Measurements from ENCODE around the gene CSK. TPM values are rescaled to one million over a fixed set of nuclear protein-coding genes. Genes with fewer than 3 reads are reported as not detected.
"Not testable (repeated sequence)": the region's sequence is repeated elsewhere in the genome, so short reads cannot be mapped to it uniquely, and the experiment has no call there.

The CSK gene
- total RNA-seq = 100 to 1,000 TPM; 315 to 348 TPM

DNA sequence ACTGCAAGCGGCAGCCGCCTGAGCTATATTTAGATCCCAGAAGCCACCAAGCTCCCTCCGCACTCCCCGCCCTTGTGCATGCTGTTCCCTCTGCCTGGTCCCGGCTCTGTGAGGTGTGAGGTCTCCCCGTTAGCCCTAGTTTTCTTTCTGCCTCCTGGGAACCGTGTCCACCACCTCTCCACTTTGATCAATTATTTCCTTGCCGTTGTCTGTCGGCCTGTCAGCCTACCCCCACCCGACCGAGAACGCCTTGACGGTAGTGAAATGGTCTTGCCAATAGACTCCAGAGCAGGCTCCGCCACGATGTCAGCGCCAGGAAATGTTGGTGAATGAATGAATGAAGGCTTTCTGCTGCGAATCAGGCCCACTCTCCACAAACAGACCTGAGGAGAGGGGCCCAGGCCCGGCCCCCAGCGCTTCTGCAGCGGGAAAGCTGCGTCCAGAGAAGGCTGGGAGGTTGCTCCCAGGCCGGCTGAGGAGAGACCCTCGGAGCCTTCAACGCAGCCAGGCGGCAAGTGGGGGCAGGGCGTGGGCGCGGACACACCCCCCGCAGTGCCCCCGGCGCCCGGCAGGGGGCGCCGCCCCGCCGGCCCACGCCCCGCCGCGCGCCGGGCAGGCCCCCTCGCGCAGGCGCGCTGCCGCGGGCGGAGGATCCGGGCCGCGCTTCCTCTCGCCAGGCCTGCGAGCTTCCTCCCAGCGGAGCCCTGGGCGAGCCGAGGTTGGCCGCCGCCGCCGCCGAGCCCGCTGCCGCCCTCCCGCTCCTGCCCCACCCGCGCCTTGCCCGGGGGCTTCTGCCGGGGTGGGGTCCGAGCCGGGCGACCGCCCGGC is at the start of gene CSK:
Gene CSK, plus strand, starts transcription at position 650 of the 828 bp plus-strand sequence. CDS start 16,218 bp downstream, outside the sequence.
- Mint-ChIP-seq H3K27me3 (no peaks in the 10 kb centered on the region), H3K4me1 (peaks cover 63% of the 10 kb centered on the region), H3K9me3 (no peaks in the 10 kb centered on the region), H3K36me3 (ENCODE audit: low read depth) (peaks cover 45% of the 10 kb centered on the region), H3K27ac (peak within 1 kb of the TSS; percentile 98), H3K4me3 (peak within 1 kb of the TSS; percentile 88)
- DNase-seq = peak; percentile 74
- POLR2A ChIA-PET = interaction anchor here (0.6 to 1.7 kb wide), 2 partner anchors 11 to 193 kb away, joined by 5 read pairs; no protein-coding TSS in a partner anchor
- CTCF ChIA-PET = interaction anchor here (0.6 to 27.9 kb wide), 12 partner anchors 12 to 169 kb away, joined by 3 to 930 read pairs (median 4); partner anchors contain the start of genes CPLX3, FAM219B, LMAN1L and ULK3

DNA sequence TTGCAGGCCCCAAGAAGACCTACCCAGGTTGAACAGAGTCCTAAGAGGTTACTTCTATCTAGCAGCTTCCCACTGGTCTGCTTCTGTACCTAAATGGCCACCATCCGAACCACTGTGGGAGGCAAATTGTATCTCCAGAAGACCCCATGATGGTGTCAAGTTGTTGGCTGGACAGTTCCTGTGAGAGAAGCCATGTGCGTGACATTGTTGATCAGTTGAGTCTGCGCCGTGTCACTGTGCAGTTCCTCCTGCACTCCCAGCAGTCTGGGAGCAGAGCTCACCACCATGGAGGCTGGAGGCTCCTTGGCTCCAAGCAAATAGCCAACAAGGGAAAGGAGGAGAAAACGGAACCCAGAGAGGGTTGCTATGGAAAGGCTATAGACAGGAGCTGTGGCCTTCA is 49.0 kb upstream of the CSK start:
- Mint-ChIP-seq H3K4me3 (no peak overlapping the region), H3K27ac (no peak overlapping the region), H3K9me3 (peaks cover 7% of the 10 kb centered on the region), H3K27me3 (peaks cover 14% of the 10 kb centered on the region), H3K4me1 (peaks cover 3% of the 10 kb centered on the region), H3K36me3 (ENCODE audit: low read depth) (no peaks in the 10 kb centered on the region)
- CTCF ChIA-PET = interaction anchor here (0.7 kb wide), 1 partner anchor 9 kb away, joined by 4 read pairs; no protein-coding TSS in a partner anchor
- POLR2A ChIA-PET = no interaction called here
- no peak for DNase-seq

DNA sequence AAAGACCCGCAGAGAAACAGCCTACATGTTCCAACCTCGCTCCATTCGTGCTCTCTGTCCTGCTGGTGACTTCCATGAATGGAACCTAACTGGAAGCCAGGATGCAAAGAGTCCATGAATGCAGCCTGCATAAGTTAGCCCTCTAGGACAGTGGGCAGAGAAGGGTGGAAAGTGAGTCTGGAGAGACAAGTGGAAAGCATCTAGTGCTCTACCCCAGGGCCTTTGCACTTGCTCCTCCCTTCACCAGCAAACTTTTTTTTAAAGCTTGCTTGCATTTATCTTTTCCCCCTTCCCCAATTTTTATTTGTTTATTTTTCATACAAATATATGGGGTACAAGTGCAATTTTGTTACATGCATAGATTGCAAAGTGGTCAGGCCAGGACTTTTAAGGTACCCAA is 48.6 kb upstream of the CSK start:
- Mint-ChIP-seq H3K4me3 (no peak overlapping the region), H3K9me3 (peaks cover 11% of the 10 kb centered on the region), H3K27ac (no peak overlapping the region), H3K36me3 (ENCODE audit: low read depth) (no peaks in the 10 kb centered on the region), H3K27me3 (peaks cover 14% of the 10 kb centered on the region), H3K4me1 (peaks cover 7% of the 10 kb centered on the region)
- ChIA-PET CTCF (no interaction called here), POLR2A (no interaction called here)
- DNase-seq = no peak

DNA sequence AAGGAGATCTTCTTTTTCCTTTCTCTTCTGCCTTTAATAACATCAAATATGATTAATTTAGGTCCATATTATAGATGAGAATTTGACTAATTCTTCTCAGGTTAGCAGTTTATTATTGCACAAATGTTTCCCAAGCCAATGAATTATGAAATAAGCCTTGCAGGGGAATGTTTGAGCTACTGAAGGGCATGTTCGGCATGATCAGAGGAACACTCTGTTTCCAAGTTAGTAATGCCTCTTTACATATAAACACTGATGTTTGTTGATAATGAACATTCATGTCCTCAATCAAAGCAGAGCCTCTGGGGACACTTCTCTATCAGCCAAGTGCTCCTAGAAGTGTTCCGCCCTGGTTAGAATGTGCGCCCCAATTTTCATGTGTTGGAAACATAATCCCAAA is 46.6 kb upstream of the CSK start:
- POLR2A ChIA-PET = no interaction called here
- peaks cover 7% of the 10 kb centered on the region for H3K4me1 Mint-ChIP-seq
- peaks cover 14% of the 10 kb centered on the region for H3K27me3 Mint-ChIP-seq
- H3K27ac Mint-ChIP-seq = no peak overlapping the region
- no peak for DNase-seq
- H3K9me3 Mint-ChIP-seq = peaks cover 11% of the 10 kb centered on the region
- CTCF ChIA-PET = interaction anchor here (1.1 kb wide), 2 partner anchors 36 to 160 kb away, joined by 3 read pairs; no protein-coding TSS in a partner anchor
- no peak overlapping the region for H3K4me3 Mint-ChIP-seq
- no peaks in the 10 kb centered on the region for H3K36me3 Mint-ChIP-seq (ENCODE audit: low read depth)

DNA sequence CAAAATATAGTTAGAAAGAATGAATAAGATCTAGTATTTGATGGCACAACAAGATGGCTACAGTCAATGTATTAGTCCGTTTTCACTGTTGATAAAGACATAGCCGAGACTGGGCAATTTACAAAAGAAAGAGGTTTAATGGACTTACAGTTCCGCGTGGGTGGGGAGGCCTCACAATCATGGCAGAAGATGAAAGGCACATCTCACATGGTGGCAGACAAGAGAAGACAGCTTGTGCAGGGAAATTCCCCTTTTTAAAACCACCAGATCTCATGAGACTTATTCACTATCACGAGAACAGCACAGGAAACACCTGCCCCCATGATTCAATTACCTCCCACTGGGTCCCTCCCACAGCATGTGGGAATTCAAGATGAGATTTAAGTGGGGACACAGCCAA is 43.6 kb upstream of the CSK start:
- H3K4me1 Mint-ChIP-seq; CTCF ChIA-PET; POLR2A ChIA-PET; H3K27ac Mint-ChIP-seq; H3K36me3 Mint-ChIP-seq (ENCODE audit: low read depth); DNase-seq; H3K4me3 Mint-ChIP-seq: not testable (repeated sequence)
- H3K27me3 Mint-ChIP-seq = peaks cover 16% of the 10 kb centered on the region
- peaks cover 18% of the 10 kb centered on the region for H3K9me3 Mint-ChIP-seq

DNA sequence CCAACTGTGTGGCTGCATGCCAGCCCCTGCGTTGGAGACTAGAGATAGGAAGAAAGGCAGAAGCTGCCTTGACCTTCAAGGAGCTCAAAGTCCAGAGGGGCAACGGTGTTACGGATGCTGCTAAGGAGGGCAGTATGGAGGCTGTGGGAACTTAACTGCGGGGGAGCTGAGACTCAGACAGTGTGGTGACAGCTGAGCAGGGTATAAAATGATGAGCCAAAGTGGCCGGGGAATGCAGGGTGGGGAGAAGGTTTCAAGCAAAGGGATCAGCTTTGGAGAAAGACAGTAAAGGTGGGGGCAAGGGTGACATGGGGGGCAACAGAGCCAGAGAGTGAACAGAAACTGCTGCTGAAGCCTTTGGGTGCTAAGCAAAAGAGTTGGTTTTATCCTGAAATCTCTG is 39.5 kb upstream of the CSK start:
- H3K9me3 Mint-ChIP-seq = peaks cover 12% of the 10 kb centered on the region
- H3K4me3 Mint-ChIP-seq = no peak overlapping the region
- ChIA-PET POLR2A (no interaction called here), CTCF (interaction anchor here (2.1 kb wide), 1 partner anchor 17 kb away, joined by 6 read pairs; the partner anchor contains the start of gene CYP1A1)
- peaks cover 4% of the 10 kb centered on the region for H3K4me1 Mint-ChIP-seq
- no peak overlapping the region for H3K27ac Mint-ChIP-seq
- H3K36me3 Mint-ChIP-seq (ENCODE audit: low read depth) = no peaks in the 10 kb centered on the region
- DNase-seq = no peak
- H3K27me3 Mint-ChIP-seq = peaks cover 6% of the 10 kb centered on the region

DNA sequence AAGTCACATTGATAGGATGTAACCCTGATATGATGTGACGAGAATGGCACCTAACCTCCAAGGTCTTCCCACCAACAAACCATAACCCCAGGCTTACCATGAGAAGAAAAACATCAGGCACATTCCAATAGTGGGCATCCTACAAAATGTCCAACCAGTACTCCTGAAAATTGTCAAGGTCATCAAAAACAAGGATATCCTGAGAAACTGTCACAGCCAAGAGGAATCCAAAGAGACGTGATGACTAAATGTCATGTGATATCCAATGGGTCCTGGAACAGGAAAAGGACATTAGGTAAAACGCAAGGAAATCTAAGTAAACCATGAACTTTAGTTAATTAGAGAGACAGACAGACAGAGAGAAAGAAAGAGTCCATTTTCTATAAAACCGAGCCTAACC is 35.5 kb upstream of the CSK start:
- Mint-ChIP-seq H3K36me3 (ENCODE audit: low read depth) (no peaks in the 10 kb centered on the region), H3K4me3 (no peak overlapping the region), H3K9me3 (peaks cover 4% of the 10 kb centered on the region), H3K4me1 (no peaks in the 10 kb centered on the region), H3K27me3 (no peaks in the 10 kb centered on the region), H3K27ac (no peak overlapping the region)
- ChIA-PET POLR2A (no interaction called here), CTCF (interaction anchor here (0.6 kb wide), 1 partner anchor 84 kb away, joined by 3 read pairs; no protein-coding TSS in a partner anchor)
- no peak for DNase-seq

DNA sequence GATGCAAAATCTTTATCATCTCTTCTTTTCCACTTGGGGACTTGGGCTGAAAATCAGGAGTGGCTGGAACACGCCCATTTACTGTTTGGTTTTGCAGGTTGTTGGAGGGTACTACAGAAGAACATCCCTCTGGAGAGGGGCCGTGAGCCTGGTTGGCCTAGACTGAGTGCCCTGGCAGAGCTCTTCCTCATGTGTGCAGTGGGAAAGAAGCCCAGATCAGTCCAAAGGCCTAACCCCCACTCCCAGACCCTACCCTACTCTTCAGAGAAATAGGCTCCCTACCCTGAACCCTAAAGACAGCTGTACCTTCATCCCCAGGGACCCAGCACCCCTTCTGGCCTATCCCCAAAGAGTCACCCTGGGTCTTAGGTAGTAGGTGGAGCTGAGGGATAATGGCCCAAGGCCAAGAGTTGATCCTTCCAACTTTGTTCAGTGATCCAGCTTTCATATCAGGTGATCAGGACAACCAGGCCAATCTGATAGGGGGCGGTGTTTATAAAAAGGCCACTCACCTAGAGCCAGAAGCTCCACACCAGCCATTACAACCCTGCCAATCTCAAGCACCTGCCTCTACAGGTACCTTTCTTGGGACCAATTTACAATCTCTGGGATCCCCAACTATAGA is 33.4 kb upstream of the CSK start, which contains the start of gene CYP1A2:
Gene CYP1A2, plus strand, starts transcription at position 524 of the 625 bp plus-strand sequence. CDS start 894 bp downstream, outside the sequence.
- no peak for DNase-seq
- ChIA-PET CTCF (interaction anchor here (0.5 to 1.4 kb wide), 5 partner anchors 10 to 408 kb away, joined by 3 to 4 read pairs (median 3); no protein-coding TSS in a partner anchor), POLR2A (no interaction called here)
- H3K4me1 Mint-ChIP-seq = no peaks in the 10 kb centered on the region
- H3K4me3 Mint-ChIP-seq = no peak within 1 kb of the TSS
- H3K27ac Mint-ChIP-seq = no peak within 1 kb of the TSS
- H3K27me3 Mint-ChIP-seq = no peaks in the 10 kb centered on the region
- H3K36me3 Mint-ChIP-seq (ENCODE audit: low read depth) = no peaks in the 10 kb centered on the region
- H3K9me3 Mint-ChIP-seq = no peaks in the 10 kb centered on the region

DNA sequence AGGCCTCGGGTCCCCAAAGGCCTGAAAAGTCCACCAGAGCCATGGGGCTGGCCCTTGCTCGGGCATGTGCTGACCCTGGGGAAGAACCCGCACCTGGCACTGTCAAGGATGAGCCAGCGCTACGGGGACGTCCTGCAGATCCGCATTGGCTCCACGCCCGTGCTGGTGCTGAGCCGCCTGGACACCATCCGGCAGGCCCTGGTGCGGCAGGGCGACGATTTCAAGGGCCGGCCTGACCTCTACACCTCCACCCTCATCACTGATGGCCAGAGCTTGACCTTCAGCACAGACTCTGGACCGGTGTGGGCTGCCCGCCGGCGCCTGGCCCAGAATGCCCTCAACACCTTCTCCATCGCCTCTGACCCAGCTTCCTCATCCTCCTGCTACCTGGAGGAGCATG is 32.0 kb upstream of the CSK start:
- ChIA-PET POLR2A (interaction anchor here (0.6 kb wide), 1 partner anchor 310 kb away, joined by 3 read pairs; no protein-coding TSS in a partner anchor), CTCF (interaction anchor here (0.9 kb wide), 1 partner anchor 55 kb away, joined by 3 read pairs; no protein-coding TSS in a partner anchor)
- H3K4me1 Mint-ChIP-seq = no peaks in the 10 kb centered on the region
- no peaks in the 10 kb centered on the region for H3K9me3 Mint-ChIP-seq
- no peaks in the 10 kb centered on the region for H3K27me3 Mint-ChIP-seq
- no peak overlapping the region for H3K4me3 Mint-ChIP-seq
- H3K27ac Mint-ChIP-seq = no peak overlapping the region
- H3K36me3 Mint-ChIP-seq (ENCODE audit: low read depth) = no peaks in the 10 kb centered on the region
- no peak for DNase-seq

DNA sequence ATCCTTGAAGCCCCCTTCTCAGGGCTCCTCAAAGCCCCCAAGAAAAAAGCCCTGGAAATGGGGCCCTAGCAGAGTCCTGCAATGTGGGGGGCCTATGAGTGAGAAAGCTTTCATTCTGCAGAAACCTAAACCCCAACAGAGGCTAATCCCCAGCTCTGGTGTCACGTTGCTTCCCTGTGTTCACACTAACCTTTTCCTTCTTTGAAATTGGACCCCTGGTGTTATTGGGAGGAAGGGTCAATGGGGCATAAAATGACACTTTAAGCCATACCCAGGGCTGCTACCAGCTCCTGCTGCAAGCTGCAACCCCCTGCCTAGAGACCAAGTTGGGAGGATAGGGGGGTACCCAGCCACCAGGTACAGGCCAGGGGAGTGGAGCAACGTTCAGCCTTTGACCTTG is 31.1 kb upstream of the CSK start:
- H3K27ac Mint-ChIP-seq = no peak overlapping the region
- no peak for DNase-seq
- no peaks in the 10 kb centered on the region for H3K27me3 Mint-ChIP-seq
- H3K4me1 Mint-ChIP-seq = no peaks in the 10 kb centered on the region
- ChIA-PET CTCF (interaction anchor here (1.3 kb wide), 1 partner anchor 10 kb away, joined by 3 read pairs; no protein-coding TSS in a partner anchor), POLR2A (no interaction called here)
- H3K9me3 Mint-ChIP-seq = no peaks in the 10 kb centered on the region
- H3K36me3 Mint-ChIP-seq (ENCODE audit: low read depth) = no peaks in the 10 kb centered on the region
- H3K4me3 Mint-ChIP-seq = no peak overlapping the region

DNA sequence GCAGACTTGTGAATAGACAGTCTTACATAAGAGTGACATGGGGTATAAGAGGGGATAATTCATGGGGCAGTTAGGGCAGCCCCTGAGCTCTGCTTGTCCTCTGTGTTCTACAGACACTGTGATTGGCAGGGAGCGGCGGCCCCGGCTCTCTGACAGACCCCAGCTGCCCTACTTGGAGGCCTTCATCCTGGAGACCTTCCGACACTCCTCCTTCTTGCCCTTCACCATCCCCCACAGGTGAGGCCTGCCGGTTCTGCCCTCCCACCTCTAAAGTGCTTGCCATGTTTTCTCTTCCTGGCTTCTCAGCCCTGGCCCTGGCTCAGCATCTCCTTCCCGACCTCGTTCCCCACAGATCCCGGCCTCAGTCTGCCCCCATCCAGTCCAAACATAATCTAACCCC is 29.9 kb upstream of the CSK start:
- H3K4me1 Mint-ChIP-seq = no peaks in the 10 kb centered on the region
- DNase-seq = no peak
- H3K36me3 Mint-ChIP-seq (ENCODE audit: low read depth) = no peaks in the 10 kb centered on the region
- H3K9me3 Mint-ChIP-seq = no peaks in the 10 kb centered on the region
- H3K4me3 Mint-ChIP-seq = no peak overlapping the region
- no peak overlapping the region for H3K27ac Mint-ChIP-seq
- POLR2A ChIA-PET = no interaction called here
- CTCF ChIA-PET = interaction anchor here (1.0 kb wide), 1 partner anchor 19 kb away, joined by 4 read pairs; no protein-coding TSS in a partner anchor
- no peaks in the 10 kb centered on the region for H3K27me3 Mint-ChIP-seq

DNA sequence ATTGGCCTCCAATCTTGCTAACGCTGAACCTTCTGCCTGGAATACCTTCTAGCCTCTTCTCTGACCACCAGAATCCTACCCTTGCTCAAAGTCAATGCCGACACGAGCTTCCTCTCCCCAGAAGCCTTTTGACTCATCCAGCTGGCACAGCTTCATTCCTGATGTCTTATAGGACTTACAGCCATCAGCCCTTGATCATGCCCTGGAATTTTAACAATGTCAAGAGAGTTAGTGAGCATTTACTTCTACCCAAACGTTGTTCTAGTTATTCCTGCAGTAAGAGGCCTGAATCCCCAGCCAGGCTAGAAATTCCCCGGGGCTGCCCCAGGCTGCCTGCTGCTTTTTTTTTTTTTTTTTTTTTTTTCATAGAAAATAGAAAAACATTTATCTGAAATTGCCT is 29.3 kb upstream of the CSK start:
- no peak overlapping the region for H3K27ac Mint-ChIP-seq
- no peaks in the 10 kb centered on the region for H3K4me1 Mint-ChIP-seq
- POLR2A ChIA-PET = no interaction called here
- no peak overlapping the region for H3K4me3 Mint-ChIP-seq
- no peaks in the 10 kb centered on the region for H3K27me3 Mint-ChIP-seq
- DNase-seq = no peak
- H3K36me3 Mint-ChIP-seq (ENCODE audit: low read depth) = no peaks in the 10 kb centered on the region
- H3K9me3 Mint-ChIP-seq = no peaks in the 10 kb centered on the region
- CTCF ChIA-PET = interaction anchor here (0.6 to 1.0 kb wide), 2 partner anchors 18 to 162 kb away, joined by 3 to 4 read pairs; no protein-coding TSS in a partner anchor
